ENCODE data around the gene GAGE12J.
"Not testable (repeated sequence)": the region's sequence is repeated elsewhere in the genome, so short reads cannot be mapped to it uniquely, and the experiment has no call there.

The GAGE12J gene

DNA sequence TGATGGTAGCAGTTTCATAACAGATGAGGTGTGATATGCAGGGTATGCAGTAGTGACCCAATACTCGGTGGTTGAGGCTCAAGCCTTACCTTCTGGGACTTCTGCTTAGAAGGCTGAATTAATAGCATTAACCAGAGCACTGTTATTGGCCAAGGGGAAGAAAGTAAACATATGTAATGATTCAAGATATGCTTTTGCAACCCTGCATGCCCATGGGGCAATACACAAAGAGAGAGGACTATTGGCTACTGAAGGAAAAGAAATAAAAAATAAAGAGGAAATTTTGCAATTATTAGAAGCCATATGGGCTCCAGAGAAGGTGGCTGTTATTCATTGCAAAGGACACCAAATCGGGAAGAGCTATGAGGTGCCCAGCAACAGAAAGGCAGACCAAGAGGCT, 9.7 kb upstream of the GAGE12J start:
- no peak for DNase-seq

DNA sequence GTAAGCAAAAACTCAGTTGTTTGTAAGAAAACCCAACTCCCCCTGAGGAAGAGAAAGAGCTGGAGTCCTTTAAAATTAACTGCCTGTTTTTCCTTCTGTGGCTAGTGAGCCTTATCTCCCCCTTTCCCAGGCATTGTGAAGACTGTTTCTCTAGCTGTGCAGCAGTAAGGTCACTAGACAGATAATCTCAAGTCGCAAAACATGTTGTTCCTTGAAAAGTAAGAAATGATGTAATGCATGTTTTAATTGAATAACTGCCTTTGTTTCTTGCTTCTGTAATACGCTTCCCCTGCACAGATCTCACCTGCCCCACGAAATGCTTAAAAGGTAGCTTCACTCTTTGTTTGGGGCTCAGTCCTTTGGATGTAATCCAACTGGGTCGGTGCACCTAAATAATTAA, 5.8 kb upstream of the GAGE12J start:
- no peak for DNase-seq

- DNase-seq = not testable (repeated sequence)
Observed at GRCh38 chrX:49322266-49322665, 429 bp downstream of the GAGE12J start.

- not testable (repeated sequence) for DNase-seq
Observed at GRCh38 chrX:49323735-49324134, 1.9 kb downstream of the GAGE12J start.

DNA sequence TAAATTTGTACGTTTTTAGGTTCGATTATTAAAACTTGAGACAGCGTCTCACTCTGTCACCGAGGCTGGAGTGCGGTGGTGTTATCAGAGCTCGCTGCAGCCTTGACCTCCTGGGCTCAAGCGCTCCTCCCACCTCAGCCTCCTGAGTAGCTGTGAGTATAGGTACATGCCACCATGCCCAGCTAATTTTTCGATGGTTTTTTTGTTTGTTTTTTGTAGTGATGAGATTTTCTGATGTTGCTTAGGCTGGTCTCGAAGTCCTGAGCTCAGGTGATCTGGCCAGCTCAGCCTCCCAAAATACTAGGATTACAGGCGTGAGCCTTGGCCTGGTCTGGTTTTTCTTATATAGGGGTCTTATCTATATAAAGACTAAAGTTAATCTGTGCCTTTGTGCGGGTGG, 8.6 kb downstream of the GAGE12J start:
- DNase-seq = not testable (repeated sequence)

GRCh38 chrX:49331282-49331681, 9.4 kb downstream of the GAGE12J start, which contains the start of gene GAGE13:
GAGE13 (plus strand) TSS chrX:49331582; CDS start chrX:49332738, 1,156 bp downstream.
- not testable (repeated sequence) for DNase-seq

DNA sequence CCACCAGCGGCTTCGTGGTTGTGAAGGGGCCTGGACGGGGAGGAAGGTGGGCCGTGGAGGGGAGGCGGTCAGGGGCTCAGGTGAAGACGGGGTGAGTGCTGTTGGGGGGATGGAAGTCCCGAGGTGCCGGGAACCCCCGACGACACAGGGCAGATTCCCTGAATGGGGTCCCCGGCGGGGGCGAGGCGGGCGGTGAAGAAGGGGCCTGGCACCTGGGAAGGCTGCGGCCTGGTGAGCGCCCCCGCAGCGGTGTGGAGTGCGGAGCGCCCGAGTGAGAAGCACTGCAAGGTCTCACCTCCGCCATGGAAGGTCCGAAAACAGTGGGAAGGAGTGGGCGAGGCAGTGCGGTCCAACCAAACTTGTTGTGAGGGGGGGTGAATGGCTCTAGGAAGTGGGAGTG, 10.0 kb downstream of the GAGE12J start:
- not testable (repeated sequence) for DNase-seq

- DNase-seq = not testable (repeated sequence)
Observed at GRCh38 chrX:49341449-49341848, 19.6 kb downstream of the GAGE12J start.

DNA sequence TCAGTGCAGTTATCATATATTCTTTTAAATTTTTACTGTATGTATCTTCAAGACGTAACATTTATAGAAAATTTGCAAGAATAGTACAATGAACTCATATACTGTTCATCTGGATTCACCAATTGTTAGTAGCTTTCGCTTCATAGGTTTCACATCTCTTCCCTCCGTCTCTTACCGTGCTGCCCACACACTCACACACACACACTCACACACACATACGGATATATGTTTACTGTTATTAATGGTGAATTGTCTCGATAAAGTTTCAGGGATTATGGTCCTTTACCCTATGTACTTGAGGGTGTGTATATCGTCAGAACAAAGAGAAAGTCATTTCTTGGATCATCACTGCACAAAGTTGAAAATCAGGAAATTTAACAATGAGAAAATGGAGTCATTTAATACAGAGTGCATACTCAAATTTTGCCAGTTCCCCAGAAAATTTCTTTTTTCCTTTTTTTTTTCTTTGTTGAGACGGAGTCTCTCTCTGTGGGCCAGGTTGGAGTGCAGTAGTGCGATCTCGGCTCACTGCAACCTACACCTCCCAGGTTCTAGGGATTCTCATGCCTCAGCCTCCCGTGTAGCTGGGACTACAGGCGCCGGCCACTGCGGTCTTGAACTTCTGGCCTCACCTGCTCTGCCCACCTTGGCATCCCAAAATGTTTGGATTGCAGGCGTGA, 22.8 kb downstream of the GAGE12J start:
- DNase-seq = not testable (repeated sequence)

DNA sequence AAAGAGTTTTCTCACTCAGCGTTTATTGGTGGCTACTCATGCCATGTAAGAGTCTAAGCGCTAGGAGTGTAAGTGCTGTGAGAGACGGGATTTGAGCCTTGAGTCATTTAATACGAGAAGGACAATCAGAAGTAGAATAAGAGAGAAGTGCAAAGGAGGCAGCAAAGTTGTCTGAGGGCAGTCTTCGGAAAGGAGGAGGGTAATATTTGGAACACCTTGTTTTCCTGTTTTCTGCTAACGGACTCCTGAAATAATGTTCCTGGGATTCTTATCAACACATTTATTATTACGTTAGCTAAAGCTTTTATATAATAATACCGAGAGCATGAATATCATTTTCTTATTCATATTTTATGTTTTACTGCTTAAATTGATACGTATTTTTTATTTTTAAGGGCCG, 23.6 kb downstream of the GAGE12J start:
- DNase-seq = not testable (repeated sequence)

DNA sequence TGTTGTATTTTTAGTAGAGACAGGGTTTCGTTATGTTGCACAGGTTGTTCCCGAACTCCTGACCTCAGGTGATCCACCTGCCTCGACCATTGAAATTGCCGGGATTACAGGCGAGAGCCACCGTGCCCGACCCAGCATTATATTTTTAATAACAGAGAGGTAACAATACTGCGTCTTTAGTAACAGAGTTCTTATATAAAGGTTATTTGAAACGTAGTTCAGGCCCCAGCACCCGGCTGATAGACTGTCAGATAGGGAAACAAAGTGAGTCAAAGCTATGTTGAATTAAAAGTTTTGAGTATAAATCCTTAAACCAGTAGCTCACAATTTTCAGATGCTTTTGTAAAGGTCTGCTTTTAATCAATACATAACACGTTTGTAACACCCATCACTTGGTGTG, 24.3 kb downstream of the GAGE12J start:
- DNase-seq = not testable (repeated sequence)

Measured in cortex of kidney (tissue), 1 donor.